Measurements from ENCODE around the gene POLR3C.

DNA sequence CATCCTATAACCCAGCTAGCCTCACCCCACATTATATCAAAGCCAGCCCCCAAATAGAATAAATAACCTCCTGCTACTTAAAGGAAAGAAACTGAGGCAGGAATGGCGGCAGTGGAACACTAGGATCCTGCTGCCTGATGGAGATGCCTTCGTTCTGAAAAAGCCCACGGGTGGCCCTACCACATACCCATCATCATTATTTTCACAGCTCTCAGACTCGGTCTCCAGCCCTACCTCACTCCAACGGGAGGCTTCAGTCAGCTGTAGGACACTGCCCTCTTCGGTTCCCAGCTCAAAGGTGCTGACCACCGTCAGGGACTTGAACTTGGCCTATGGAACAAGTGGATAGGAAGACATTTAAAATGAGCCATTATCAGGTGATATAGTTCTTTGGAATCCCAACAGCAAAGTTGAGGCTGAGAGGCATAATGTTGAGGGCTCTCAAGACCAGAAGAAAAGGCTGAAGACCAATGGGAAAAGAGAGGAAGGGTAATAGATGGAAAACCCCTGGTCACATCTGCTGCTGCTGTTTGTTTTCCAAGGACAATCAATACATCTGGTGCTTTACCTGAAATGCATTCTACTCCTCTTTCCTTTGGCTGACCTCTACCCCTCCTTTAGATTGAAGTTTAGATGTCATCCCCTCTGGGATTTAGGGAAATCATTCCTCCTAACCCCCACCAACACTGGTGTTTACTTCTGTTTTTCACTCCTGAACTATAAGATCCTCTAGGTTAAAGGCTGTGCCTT is 69.5 kb downstream of the POLR3C start:
- TF ChIP-seq POLR2AphosphoS5 (IDR thresholded peaks at IDR 0.05; ENCODE audit: low read depth, low read length) = no peak
- TF ChIP-seq TAF1 (IDR thresholded peaks at IDR 0.05; ENCODE audit: borderline replicate concordance, low read depth, low read length) = no peak
